ENCODE data around the gene CYP4B1.

CYP4B1 gene

GRCh38 chr1:46812996-46813857 is 14.4 kb downstream of the CYP4B1 start:
- Histone ChIP-seq H3K36me3 (no peaks in the 10 kb centered on the region), H3K4me3 (ENCODE audit: low read depth in 1 of 2, low read length in 1 of 2) (no peak overlapping the region), H3K9me3 (no peaks in the 10 kb centered on the region), H3K27ac (no peak overlapping the region), H3K4me1 (ENCODE audit: control insufficient read depth in 1 of 2, insufficient read depth in 1 of 2, low read depth in 1 of 2, low read length in 1 of 2) (no peaks in the 10 kb centered on the region), H3K27me3 (no peaks in the 10 kb centered on the region)
- TF ChIP-seq CTCF (IDR thresholded peaks at IDR 0.05): no peak

- no peaks in the 10 kb centered on the region for H3K36me3 ChIP-seq
- H3K4me1 ChIP-seq (ENCODE audit: control insufficient read depth in 1 of 2, insufficient read depth in 1 of 2, low read depth in 1 of 2, low read length in 1 of 2): no peaks in the 10 kb centered on the region
- no peaks in the 10 kb centered on the region for H3K27me3 ChIP-seq
- no peaks in the 10 kb centered on the region for H3K9me3 ChIP-seq
- no peak for TF ChIP-seq CTCF (IDR thresholded peaks at IDR 0.05)
- no peak overlapping the region for H3K27ac ChIP-seq
- no peak overlapping the region for H3K4me3 ChIP-seq (ENCODE audit: low read depth in 1 of 2, low read length in 1 of 2)
Measured at GRCh38 chr1:46813858-46814396, 15.1 kb downstream of the CYP4B1 start.

- Histone ChIP-seq H3K36me3 (no peaks in the 10 kb centered on the region), H3K4me3 (ENCODE audit: low read depth in 1 of 2, low read length in 1 of 2) (no peak overlapping the region), H3K27me3 (no peaks in the 10 kb centered on the region), H3K4me1 (ENCODE audit: control insufficient read depth in 1 of 2, insufficient read depth in 1 of 2, low read depth in 1 of 2, low read length in 1 of 2) (no peaks in the 10 kb centered on the region), H3K9me3 (no peaks in the 10 kb centered on the region), H3K27ac (no peak overlapping the region)
- TF ChIP-seq CTCF (IDR thresholded peaks at IDR 0.05): no peak
Measured at GRCh38 chr1:46815133-46815532, 16.3 kb downstream of the CYP4B1 start.

GRCh38 chr1:46816930-46817329 is 18.1 kb downstream of the CYP4B1 start:
- H3K9me3 ChIP-seq: no peaks in the 10 kb centered on the region

GRCh38 chr1:46817814-46818213 is 19.0 kb downstream of the CYP4B1 start:
- Histone ChIP-seq H3K27ac (no peak overlapping the region), H3K4me3 (ENCODE audit: low read depth in 1 of 2, low read length in 1 of 2) (no peak overlapping the region), H3K4me1 (ENCODE audit: control insufficient read depth in 1 of 2, insufficient read depth in 1 of 2, low read depth in 1 of 2, low read length in 1 of 2) (no peaks in the 10 kb centered on the region), H3K27me3 (no peaks in the 10 kb centered on the region), H3K9me3 (no peaks in the 10 kb centered on the region), H3K36me3 (no peaks in the 10 kb centered on the region)
- no peak for TF ChIP-seq CTCF (IDR thresholded peaks at IDR 0.05)

More at GRCh38 chr1:46816930-46817329, 18.1 kb downstream of the CYP4B1 start:
- H3K27me3 ChIP-seq: no peaks in the 10 kb centered on the region
- H3K36me3 ChIP-seq: no peaks in the 10 kb centered on the region
- no peaks in the 10 kb centered on the region for H3K4me1 ChIP-seq (ENCODE audit: control insufficient read depth in 1 of 2, insufficient read depth in 1 of 2, low read depth in 1 of 2, low read length in 1 of 2)
- no peak overlapping the region for H3K27ac ChIP-seq
- H3K4me3 ChIP-seq (ENCODE audit: low read depth in 1 of 2, low read length in 1 of 2): no peak overlapping the region
- no peak for TF ChIP-seq CTCF (IDR thresholded peaks at IDR 0.05)

Data from neutrophil (primary cell).